NT2/D1 (cell line): Measurements from ENCODE around the gene COL23A1.

Experiments used
- YY1 ChIP-seq: IDR thresholded peaks from 2 replicates; pipeline ENCODE4 v1.6.1; 2011; ENCODE audit not compliant: insufficient read length, insufficient read depth
- ZNF274 ChIP-seq: IDR thresholded peaks from 2 replicates; pipeline ENCODE4 v1.6.1; 2011; ENCODE audit warnings: mild to moderate bottlenecking, low read depth, low read length

DNA sequence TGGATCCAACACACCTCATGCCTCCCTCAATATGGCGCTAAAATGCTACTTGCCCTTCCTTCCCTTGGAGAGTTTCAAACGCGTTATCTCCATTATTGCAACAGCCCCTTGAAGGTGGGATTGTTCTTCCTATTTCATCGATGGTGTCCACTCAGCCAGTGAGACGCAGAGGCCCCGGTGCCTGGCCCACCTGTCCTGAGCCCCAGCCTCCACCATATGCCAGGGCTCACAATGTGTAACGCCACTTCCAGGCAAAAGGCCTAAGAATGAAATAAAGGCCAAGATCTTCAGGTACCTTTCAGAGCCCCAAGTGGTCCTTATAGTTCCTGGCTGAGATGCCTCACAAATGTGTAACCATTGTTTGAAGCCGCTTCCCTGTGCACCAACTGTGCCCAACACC lies 186.8 kb downstream of the COL23A1 start:
- TF ChIP-seq YY1 (no peak), ZNF274 (no peak)
